GM12891 (cell line): Measurements from ENCODE around the gene BRAF.
A peak's percentile ranks its signal among the peaks of the same experiment; 100 is the strongest.

Experiments used
- POLR2A ChIP-seq: IDR thresholded peaks from 2 replicates; pipeline ENCODE4 v1.6.1; 2011; ENCODE audit warnings: low read depth, low read length, control low read depth
- POLR2AphosphoS5 ChIP-seq: IDR thresholded peaks from 2 replicates; pipeline ENCODE4 v1.6.1; 2011; ENCODE audit warnings: low read depth, low read length, control low read depth
- POU2F2 ChIP-seq: IDR thresholded peaks from 2 replicates; pipeline ENCODE4 v1.6.1; 2011; ENCODE audit warnings: low read depth, mild to moderate bottlenecking, control low read depth, low read length, moderate library complexity
- SPI1 ChIP-seq: IDR thresholded peaks from 2 replicates; pipeline ENCODE4 v1.6.1; 2011; ENCODE audit warnings: low read depth, low read length, control low read depth
- TAF1 ChIP-seq: IDR thresholded peaks from 2 replicates; pipeline ENCODE4 v1.6.1; 2011; ENCODE audit warnings: low read depth, low read length, control low read depth

GRCh38 chr7:140867467-140868462, 57.0 kb downstream of the BRAF start:
- TF ChIP-seq POLR2A, result no peak
- no peak for TF ChIP-seq POU2F2
- no peak for TF ChIP-seq TAF1
- peak; percentile 86 for TF ChIP-seq SPI1
- no peak for TF ChIP-seq POLR2AphosphoS5
